Ishikawa (cell line): Measurements from ENCODE around the gene ASTN2.

Experiments used
- CEBPB ChIP-seq: IDR thresholded peaks from 2 replicates; pipeline ENCODE4 v1.6.1; 2012
- CREB1 ChIP-seq: IDR thresholded peaks from 2 replicates; pipeline ENCODE4 v1.6.1; 2012; ENCODE audit warnings: low read depth
- EGR1 ChIP-seq: IDR thresholded peaks from 2 replicates; pipeline ENCODE4 v1.6.1; 2012
- EP300 ChIP-seq: IDR thresholded peaks from 2 replicates; pipeline ENCODE4 v1.6.1; 2012; ENCODE audit warnings: borderline replicate concordance
- FOXM1 ChIP-seq: IDR thresholded peaks from 2 replicates; pipeline ENCODE4 v1.6.1; 2012; ENCODE audit warnings: low read depth, borderline replicate concordance
- NFIC ChIP-seq: IDR thresholded peaks from 2 replicates; pipeline ENCODE4 v1.6.1; 2012
- RAD21 ChIP-seq: IDR thresholded peaks from 2 replicates; pipeline ENCODE4 v1.6.1; 2012; ENCODE audit warnings: low read depth
- TAF1 ChIP-seq: IDR thresholded peaks from 2 replicates; pipeline ENCODE4 v1.6.1; 2012; ENCODE audit warnings: low read depth, mild to moderate bottlenecking
- TCF12 ChIP-seq: IDR thresholded peaks from 2 replicates; pipeline ENCODE4 v1.6.1; 2012; ENCODE audit warnings: low read depth
- TEAD4 ChIP-seq: IDR thresholded peaks from 2 replicates; pipeline ENCODE4 v1.6.1; 2012
- USF1 ChIP-seq: IDR thresholded peaks from 2 replicates; pipeline ENCODE4 v1.6.1; 2012
- YY1 ChIP-seq: IDR thresholded peaks from 2 replicates; pipeline ENCODE4 v1.6.1; 2012; ENCODE audit warnings: low read depth
- ZBTB7A ChIP-seq: IDR thresholded peaks from 2 replicates; pipeline ENCODE4 v1.6.1; 2012; ENCODE audit warnings: low read depth
- TF ChIP-seq, protein P1 (sequence below): IDR thresholded peaks from 2 replicates; pipeline ENCODE4 v1.6.1; 2012
- TF ChIP-seq, protein P2 (sequence below): IDR thresholded peaks from 2 replicates; pipeline ENCODE4 v1.6.1; 2012; ENCODE audit warnings: low read depth, mild to moderate bottlenecking

Gene ASTN2, protein sequence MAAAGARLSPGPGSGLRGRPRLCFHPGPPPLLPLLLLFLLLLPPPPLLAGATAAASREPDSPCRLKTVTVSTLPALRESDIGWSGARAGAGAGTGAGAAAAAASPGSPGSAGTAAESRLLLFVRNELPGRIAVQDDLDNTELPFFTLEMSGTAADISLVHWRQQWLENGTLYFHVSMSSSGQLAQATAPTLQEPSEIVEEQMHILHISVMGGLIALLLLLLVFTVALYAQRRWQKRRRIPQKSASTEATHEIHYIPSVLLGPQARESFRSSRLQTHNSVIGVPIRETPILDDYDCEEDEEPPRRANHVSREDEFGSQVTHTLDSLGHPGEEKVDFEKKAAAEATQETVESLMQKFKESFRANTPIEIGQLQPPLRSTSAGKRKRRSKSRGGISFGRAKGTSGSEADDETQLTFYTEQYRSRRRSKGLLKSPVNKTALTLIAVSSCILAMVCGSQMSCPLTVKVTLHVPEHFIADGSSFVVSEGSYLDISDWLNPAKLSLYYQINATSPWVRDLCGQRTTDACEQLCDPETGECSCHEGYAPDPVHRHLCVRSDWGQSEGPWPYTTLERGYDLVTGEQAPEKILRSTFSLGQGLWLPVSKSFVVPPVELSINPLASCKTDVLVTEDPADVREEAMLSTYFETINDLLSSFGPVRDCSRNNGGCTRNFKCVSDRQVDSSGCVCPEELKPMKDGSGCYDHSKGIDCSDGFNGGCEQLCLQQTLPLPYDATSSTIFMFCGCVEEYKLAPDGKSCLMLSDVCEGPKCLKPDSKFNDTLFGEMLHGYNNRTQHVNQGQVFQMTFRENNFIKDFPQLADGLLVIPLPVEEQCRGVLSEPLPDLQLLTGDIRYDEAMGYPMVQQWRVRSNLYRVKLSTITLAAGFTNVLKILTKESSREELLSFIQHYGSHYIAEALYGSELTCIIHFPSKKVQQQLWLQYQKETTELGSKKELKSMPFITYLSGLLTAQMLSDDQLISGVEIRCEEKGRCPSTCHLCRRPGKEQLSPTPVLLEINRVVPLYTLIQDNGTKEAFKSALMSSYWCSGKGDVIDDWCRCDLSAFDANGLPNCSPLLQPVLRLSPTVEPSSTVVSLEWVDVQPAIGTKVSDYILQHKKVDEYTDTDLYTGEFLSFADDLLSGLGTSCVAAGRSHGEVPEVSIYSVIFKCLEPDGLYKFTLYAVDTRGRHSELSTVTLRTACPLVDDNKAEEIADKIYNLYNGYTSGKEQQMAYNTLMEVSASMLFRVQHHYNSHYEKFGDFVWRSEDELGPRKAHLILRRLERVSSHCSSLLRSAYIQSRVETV (N-terminal part only)

DNA sequence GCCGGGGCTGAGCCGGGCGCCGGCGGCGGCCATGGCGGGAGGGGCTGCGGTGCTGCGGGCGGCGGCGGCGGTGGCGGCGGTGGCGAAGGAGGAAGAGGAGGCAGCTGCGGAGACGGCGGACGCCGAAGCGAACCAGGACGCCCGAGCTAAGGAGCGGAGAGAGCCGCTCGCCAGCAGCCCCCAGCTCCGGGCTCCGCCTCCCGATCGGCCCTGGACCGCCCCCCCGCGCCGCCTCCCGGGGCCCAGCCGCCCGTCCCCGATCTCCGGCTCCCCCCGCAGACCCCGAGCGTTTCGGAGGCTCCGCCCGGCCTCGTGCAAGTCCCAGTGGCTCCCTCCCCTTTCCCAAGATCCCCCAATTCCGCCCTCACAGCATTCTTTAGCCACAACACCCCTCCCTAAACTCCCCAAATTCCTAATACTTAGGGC is at the start of gene ASTN2:
Gene ASTN2, minus strand, starts transcription at position 152 of the 426 bp plus-strand sequence. Its CDS starts 119 bp downstream, at position 33.
- no peak for TF ChIP-seq USF1
- no peak for TF ChIP-seq EP300
- TF ChIP-seq EGR1 = no peak
- TF ChIP-seq CREB1 = no peak
- TF ChIP-seq FOXM1 = no peak
- TF ChIP-seq, protein P1, sequence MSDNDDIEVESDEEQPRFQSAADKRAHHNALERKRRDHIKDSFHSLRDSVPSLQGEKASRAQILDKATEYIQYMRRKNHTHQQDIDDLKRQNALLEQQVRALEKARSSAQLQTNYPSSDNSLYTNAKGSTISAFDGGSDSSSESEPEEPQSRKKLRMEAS = no peak
- no peak for TF ChIP-seq RAD21
- no peak for TF ChIP-seq TCF12

GRCh38 chr9:117462861-117463260 is 48.0 kb upstream of the ASTN2 start:
- no peak for TF ChIP-seq NFIC
- TF ChIP-seq TEAD4 = no peak
- TF ChIP-seq, protein P2, sequence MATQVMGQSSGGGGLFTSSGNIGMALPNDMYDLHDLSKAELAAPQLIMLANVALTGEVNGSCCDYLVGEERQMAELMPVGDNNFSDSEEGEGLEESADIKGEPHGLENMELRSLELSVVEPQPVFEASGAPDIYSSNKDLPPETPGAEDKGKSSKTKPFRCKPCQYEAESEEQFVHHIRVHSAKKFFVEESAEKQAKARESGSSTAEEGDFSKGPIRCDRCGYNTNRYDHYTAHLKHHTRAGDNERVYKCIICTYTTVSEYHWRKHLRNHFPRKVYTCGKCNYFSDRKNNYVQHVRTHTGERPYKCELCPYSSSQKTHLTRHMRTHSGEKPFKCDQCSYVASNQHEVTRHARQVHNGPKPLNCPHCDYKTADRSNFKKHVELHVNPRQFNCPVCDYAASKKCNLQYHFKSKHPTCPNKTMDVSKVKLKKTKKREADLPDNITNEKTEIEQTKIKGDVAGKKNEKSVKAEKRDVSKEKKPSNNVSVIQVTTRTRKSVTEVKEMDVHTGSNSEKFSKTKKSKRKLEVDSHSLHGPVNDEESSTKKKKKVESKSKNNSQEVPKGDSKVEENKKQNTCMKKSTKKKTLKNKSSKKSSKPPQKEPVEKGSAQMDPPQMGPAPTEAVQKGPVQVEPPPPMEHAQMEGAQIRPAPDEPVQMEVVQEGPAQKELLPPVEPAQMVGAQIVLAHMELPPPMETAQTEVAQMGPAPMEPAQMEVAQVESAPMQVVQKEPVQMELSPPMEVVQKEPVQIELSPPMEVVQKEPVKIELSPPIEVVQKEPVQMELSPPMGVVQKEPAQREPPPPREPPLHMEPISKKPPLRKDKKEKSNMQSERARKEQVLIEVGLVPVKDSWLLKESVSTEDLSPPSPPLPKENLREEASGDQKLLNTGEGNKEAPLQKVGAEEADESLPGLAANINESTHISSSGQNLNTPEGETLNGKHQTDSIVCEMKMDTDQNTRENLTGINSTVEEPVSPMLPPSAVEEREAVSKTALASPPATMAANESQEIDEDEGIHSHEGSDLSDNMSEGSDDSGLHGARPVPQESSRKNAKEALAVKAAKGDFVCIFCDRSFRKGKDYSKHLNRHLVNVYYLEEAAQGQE = no peak
- no peak for TF ChIP-seq CREB1
- no peak for TF ChIP-seq TAF1
- TF ChIP-seq, protein P1 = no peak
- TF ChIP-seq ZBTB7A = no peak
- TF ChIP-seq YY1 = no peak
- no peak for TF ChIP-seq USF1
- no peak for TF ChIP-seq FOXM1
- TF ChIP-seq EGR1 = no peak
- no peak for TF ChIP-seq RAD21
- TF ChIP-seq TCF12 = no peak

GRCh38 chr9:117461386-117461785 is 46.5 kb upstream of the ASTN2 start:
- TF ChIP-seq TAF1 (no peak), CREB1 (no peak), YY1 (no peak), EP300 (no peak), TEAD4 (no peak), CEBPB (no peak), USF1 (no peak), FOXM1 (no peak), ZBTB7A (no peak), EGR1 (no peak), RAD21 (no peak), NFIC (no peak), TCF12 (no peak)
- TF ChIP-seq, protein P1 = no peak
- TF ChIP-seq, protein P2 = no peak

GRCh38 chr9:117460743-117461142 is 45.9 kb upstream of the ASTN2 start:
- TF ChIP-seq TAF1 (no peak), RAD21 (no peak), FOXM1 (no peak), TEAD4 (no peak), CREB1 (no peak), ZBTB7A (no peak), YY1 (no peak), TCF12 (no peak), USF1 (no peak), EP300 (no peak), NFIC (no peak), EGR1 (no peak), CEBPB (no peak)
- TF ChIP-seq, protein P2 = no peak
- TF ChIP-seq, protein P1 = no peak
